Stimulated activated CD4-positive, alpha-beta T cell treated with anti-CD3 and anti-CD28 coated beads, Interleukin-1b, Interleukin-23, amount 100 ng/mL, for 4 hours (primary cell): ENCODE data around the gene PTPRM.
A peak's percentile ranks its signal among the peaks of the same experiment; 100 is the strongest.
"Not testable (repeated sequence)": the region's sequence is repeated elsewhere in the genome, so short reads cannot be mapped to it uniquely, and the experiment has no call there.

ENCODE experiments used
- DNase-seq, 2 donors: peaks; one replicate each; pipeline ENCODE4 v3.0.0-alpha.2; 2020; ENCODE audit warnings: low read depth in 2 of 2

Gene PTPRM

DNA sequence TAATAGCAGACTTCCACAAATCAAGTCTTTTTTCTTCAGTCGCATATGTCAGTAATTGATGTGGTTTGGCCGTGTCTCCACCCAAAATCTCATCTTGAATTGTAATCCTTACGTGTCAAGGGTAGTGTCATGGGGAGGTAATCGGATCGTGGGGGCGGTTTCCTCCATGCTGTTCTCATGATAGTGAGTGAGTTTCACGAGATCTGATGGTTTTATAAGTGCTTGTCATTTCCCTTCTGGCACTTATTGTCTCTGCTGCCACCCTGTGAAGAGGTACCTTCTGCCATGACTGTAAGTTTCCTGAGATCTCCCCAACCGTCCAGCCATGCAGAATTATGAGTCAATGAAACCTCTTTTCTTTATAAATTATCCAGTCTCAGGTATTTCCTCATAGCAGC lies 478.8 kb downstream of the PTPRM start:
- DNase-seq: peak; percentile 2 to 8

DNA sequence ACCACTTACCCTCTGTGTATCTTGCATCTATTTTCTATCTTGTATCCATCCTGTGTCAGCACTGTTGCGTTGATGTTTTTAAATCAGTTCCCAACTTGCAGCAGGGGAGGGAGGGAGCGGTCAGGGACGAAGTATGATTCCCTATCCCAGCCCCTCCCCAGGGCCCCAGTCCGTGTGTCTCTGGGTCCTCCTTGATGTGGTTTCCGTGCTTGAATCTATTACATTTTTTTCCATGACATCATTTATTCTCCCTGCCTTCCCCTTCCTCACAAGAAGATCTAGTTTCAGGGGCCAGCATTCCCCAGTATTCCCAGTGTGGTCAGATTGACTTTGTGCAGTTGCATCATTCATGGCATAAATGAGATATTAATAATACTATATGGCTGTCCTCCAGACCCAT lies 479.3 kb downstream of the PTPRM start:
- DNase-seq: no peak

DNA sequence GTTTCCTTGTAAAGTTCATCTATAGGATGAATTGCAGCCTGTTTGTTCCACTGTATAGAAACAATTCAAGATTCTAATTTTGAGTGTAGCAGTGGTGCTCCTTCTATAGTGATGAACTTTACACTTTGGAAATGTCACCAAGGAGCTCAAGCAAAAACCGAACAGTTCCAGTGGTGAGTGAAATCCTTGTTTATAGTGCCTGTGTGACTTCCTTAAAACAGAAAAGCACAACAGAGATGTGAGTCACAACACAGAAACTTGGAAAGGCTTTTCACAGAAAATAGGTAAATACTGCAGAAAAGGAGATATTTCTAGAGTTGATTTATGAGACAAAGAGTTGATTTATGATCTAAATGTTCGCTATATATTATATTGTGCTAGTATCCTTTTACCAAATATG lies 482.0 kb downstream of the PTPRM start:
- DNase-seq: no peak

DNA sequence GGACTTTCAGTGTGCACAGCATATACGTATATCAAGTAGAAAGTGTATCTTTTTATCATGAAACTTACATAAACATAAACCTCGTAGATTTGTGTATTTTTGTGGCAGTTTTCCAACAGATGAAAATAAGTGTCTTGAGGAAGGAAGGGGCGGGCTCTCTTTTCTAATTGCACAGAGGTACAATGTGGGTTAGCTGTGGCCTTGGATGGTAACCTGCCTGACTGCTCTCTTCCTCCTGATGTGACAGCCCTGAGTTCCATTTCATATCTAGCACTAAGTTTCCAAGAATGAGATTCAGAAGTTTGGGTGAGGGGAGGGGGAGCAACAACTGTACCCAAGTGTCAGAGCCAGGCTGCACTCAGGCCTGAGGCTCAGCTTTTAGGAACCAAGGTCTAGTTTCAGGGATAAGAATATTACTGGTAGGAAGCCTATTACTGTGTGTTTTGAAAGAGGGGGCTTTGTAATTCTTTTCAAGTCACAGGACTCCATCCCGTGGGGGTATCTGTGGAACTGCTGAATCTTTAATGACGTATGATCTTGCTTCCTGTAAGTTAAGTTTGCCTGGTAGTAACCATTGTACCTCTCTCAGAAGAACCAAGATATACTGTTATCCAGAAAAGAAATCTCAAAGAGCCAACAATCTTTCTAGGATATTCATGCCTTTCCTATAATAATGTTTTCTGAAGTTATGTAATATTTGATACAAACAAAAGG lies 483.7 kb downstream of the PTPRM start:
- DNase-seq: no peak

DNA sequence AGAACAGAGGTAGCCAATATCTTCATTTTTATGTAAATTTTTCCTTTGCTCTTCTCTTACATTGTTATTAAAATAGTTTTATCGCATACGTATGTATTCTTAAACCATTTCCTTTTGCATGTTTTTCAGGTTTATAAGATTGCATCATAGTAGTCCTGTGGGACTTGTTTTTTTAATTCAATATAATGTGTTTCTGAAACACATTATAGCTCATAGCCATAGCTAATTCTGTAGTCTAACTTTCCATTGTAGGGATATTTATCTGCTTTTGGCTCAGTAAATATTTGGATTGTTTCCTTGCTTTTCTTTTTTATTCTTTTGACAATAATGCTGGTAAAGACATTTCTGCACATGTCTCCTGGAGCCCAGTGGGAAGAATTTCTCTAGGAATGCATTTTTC lies 484.3 kb downstream of the PTPRM start:
- DNase-seq: no peak

DNA sequence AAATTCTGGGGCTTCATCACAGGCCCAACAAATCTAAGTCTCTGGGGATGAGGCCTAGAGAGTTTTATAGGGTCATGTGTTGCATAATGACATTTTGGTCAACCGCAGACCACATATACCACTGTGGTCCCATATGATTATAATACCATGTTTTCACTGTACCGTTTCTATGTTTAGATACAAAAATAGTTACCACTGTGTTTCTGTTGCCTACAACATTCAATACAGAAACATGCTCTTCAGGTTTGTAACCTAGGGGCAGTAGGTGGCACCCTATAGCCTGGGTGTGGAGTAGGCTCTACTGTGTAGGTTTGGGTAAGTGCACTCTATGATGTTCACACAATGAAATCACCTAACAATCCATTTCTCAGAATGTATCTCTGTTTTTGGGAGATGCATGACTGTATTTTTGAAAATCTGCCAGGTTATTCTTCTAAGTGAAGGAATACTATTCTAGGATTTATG lies 485.2 kb downstream of the PTPRM start:
- DNase-seq: no peak

DNA sequence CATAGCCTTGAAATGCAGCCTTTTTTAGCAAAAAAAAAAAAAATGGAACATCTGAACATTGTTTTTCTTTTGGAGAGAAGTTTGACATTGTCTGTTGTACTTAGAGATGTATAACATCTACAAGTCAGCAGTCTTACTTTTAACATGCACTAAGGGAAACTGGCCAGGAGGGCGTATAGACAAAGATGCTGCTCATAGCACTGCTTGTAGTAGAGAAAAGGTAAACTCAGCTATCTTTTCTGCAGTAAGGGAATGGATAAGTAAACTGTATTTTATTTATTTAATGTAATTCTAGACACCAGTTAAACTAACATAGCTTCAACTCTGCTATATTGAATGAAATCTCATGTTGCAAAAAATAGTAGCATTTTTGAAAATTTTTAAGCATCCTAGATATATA lies 489.6 kb downstream of the PTPRM start:
- DNase-seq: no peak

DNA sequence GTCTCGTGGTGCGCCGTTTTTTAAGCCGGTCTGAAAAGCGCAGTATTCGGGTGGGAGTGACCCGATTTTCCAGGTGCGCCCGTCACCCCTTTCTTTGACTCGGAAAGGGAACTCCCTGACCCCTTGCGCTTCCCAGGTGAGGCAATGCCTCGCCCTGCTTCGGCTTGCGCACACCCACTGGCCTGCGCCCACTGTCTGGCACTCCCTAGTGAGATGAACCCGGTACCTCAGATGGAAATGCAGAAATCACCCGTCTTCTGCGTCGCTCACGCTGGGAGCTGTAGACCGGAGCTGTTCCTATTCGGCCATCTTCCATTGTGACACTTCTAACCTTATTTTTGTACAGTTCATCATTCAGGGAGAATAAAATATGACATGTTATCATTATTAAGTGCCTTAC lies 496.0 kb downstream of the PTPRM start:
- not testable (repeated sequence) for DNase-seq

DNA sequence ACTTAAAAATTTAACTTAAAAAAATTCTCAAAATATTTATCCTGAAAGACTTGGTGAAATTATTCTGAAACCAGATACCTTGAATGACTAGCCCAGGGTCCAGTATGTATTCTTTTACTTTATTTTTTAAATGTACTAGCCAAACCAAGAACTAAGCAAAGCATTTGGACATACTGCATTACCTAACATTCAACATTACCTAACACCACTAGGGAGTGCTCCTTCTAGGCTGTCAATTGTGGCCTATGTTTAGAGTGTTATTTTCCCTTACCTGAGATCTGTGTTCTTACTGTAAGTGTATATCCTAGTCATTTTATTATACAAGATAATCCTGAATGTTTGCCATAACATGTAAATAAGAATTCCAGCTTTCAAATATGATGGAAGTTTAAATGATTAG lies 496.6 kb downstream of the PTPRM start:
- DNase-seq: no peak

DNA sequence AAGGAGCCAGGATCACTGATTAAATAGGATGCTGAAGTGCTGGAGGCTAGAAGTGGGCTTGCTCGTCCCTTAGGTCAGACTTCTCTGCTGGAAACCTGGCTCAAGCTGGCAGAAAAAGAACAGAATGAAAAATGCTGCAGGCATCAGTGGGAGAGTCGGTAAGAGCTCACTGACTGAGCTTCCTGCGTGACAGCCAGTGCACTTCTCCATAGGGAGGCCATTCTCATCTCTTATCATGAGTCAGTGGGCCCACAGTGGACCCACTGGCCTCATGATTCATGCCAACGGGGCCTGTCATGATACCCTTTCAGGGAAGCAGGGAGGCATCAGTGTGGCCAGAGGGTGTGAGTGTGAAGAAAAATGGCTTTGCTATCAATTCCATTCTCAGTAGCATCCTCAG lies 498.2 kb downstream of the PTPRM start:
- DNase-seq: no peak

DNA sequence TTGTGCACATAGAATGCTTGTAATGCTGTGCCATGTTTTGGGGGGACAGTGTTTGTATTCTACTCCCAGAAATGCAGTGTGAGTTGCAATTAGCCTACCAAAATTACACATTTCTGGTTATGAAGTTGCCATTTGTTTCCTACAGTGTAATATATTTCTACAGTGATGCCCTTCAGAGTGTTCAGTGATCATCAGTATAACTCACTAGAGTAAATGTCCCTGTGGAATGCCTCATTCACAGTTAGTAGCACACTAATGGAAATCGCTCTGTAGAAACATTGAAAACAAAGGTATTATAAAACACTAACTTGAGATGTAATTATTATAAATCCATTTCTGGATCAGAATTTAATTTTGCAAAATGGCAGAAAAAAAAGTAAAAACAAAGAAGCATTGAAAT lies 498.7 kb downstream of the PTPRM start:
- no peak for DNase-seq

DNA sequence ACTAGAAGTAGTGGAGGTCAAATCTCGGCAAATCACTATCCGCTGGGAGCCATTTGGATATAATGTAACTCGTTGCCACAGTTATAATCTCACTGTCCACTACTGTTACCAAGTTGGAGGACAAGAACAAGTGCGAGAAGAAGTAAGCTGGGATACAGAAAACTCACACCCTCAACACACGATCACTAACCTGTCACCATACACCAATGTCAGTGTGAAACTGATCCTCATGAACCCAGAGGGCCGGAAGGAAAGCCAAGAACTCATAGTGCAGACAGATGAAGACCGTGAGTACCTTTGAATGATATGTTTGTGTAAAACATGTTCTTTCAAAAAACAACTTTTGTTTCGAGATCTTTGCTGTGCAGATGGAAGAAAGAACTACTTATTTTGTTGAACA lies 502.6 kb downstream of the PTPRM start:
- DNase-seq: no peak

DNA sequence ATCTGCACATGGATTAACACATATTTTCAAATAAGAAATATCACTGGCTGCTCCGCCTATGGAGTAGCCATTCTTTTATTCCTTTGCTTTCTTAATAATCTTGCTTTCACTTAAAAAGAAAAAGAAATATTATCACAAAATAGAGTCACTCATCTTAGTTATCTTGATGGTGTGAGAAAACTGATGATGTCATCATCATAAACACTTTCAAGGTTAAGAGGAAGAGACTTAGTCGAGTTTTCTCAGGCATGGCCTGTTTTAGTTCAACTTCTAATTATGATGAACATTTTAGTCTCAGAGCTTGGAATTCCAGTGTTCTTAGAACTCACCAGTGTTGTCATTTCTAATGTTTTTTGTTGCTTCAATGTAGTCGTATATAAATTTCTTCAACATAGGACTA lies 506.1 kb downstream of the PTPRM start:
- DNase-seq: no peak

DNA sequence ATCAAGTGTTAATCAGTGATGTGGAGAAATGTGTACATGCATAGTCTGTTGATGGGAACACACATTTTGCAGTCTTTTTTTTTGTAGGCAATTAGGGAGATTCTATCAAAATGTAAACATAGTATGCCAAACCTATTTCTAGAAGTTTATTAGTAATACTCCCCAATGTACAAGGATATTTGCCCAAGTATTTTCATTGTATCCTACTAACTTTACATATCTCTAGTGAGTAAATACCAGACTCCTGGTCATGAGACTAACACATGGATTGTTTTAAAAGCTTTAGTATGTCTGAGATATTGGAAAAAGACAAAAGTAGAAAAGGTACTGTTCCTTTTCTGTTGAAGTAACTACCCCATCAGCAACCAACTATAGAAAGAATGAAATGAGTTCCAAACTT lies 513.0 kb downstream of the PTPRM start:
- DNase-seq: no peak

DNA sequence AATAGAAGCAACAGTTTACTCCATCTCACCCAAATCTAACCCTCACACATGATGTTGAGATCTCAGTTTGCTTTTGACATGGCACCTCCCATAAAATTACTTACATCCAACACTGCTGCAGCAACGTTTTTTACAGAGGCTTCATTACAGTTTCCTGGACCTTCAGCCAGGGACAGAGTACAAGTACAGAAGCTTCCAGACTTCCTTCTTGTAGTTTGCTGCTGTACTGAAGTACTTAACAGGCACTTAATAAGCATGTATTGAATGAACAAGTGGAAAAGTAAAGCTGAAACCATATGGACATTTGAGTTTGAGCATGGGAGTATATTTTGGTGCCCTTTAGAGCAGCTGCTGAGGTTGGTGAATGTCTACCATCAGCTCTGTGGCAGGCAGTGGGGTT lies 514.2 kb downstream of the PTPRM start:
- DNase-seq: no peak

DNA sequence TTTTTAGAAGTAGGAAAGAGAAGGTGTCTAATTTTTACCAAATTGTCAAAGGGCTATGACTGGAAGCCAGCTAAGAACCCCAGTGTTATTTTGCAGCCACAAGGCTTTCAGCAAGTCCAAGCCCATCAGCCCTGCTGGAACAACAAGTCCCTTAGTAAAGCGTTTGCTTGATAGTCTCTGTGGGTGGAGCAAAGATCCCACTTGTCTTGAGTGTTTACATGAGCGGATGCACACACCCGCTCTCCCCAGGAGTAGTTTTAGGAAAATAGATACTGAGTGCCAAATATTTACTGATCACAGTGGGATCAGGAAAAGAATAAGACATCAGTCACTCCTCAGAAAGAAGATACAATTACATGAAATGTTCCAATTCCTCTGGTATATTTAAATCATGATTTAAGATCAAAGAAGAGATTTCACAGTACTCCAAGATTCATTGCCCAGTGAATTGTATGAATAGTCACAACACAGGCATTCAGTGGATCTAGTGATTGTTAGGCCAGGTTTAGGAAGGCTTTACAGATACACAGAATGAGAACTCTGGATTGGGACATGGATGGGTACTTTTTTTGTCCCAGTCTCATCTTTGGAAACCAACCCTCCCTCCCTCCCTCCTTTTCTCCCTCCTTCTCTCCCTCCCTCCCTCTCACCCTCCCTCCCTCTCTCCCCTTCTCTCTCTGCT lies 514.9 kb downstream of the PTPRM start:
- no peak for DNase-seq

DNA sequence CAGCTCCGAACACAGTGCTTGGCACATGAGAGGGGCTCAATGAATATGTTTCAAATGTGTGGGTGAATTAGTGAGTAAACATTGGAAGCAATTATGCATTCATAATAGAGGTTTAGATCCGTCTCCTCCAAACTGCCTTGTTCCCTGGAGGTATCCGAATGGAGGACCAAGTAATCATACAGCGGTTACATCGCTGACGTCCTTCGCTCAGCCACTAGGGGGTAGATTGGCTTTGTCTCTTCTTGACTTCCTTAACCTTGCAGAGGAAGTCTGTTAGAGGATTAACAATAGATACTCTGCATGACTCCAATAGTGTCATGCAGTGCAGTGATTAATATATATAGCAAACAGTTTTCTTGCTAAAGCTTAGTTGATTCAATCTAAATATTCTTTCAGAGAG lies 517.0 kb downstream of the PTPRM start:
- no peak for DNase-seq

DNA sequence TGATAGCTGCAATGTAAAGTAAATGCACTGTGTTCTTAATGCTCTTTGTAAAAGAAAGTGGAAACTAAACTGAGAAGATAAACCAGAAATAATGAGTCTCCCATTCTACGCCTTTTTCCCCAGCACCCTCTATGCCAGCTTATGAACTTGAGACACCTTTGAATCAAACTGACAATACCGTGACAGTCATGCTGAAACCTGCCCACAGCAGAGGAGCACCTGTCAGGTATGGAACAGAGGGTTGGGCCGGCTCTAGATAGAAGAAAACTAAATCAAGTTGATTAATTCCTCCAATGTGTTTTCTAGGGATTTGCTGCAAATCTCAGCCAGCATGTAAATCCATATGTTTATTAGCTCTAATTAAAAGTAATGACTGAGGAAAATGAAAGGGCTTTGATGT lies 521.5 kb downstream of the PTPRM start:
- DNase-seq: no peak

DNA sequence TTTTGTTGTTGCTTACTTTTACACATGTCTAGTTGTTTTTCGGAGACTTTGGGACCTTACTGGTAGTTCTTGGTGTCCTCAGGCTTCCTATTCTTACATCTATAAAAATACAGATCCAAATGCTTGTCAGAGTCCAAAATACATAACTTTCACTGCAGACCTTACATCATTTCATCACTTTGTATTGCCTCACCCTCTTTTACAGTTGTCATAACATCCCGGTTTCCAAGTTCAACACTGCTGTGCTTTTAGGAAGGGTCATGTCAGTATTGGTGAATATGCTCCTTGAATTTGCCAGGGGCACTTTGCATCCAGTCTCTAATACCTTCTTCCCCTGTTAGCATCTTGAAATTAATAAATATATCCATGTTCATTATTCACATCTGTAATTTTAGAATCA lies 523.9 kb downstream of the PTPRM start:
- DNase-seq: no peak

DNA sequence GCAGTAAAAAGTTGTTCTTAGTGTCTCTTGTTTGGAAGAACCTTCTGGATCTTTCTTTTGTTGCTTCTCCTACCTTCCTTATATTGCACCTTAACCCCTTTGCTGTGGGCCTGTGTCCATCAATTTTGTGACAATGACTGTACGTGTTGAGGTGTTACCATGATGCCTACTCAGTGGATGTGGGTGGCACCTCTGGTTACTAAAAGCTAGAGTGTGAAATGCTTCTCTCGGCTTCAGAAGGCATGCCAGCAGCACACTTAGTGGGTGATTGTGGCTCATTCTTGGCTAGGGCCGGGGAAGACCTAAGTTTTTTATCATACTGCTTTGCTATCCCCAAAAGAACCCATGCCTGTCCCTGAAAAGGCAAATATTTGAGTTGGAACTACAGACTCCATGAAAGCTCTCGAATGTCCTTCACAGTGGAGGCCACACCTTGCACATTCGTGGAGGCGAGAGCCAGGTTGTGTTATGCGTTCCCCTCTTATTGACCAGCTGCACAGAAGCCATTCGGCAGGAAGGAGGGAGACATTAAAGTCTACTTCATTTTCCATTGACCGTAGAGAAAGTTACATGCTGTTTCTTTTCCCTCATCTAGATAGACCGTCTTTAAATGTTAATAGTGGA lies 528.9 kb downstream of the PTPRM start:
- DNase-seq: no peak

DNA sequence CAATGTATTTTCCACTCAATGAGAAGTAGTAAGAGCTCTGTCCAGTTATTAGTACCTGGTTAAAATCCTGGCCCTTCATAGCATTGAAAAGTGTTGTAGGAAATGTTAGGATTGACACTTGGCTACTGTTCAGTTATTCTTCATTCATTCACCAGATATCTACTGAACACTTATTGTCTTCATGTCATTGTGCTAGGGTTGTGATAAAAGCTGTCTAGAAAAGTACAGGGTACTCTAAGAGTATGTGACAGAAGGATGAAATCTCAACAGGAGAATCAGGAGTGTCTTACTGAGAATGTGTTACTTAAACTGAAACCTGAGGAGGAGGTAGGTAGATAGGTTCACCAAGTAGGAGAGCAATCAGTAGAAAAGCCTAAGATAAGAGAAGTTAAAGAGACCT lies 530.3 kb downstream of the PTPRM start:
- no peak for DNase-seq

DNA sequence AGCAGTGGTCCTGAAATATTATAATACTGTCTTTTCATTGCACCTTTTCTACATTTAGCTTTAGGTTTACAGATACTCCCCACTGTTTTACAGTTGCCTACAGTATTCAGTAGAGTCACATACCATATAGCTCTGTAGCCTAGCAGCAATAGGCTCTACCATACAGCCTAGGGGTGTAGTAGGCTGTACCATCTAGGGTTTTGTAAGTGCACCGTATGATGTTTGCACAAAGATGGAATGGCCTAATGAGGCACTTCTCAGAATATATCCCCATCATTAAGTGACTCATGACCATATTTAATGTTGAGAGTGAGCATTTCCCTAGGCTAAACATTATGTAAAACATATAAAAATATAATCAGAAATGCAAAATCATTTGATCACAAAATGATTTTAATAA lies 530.8 kb downstream of the PTPRM start:
- DNase-seq: no peak

DNA sequence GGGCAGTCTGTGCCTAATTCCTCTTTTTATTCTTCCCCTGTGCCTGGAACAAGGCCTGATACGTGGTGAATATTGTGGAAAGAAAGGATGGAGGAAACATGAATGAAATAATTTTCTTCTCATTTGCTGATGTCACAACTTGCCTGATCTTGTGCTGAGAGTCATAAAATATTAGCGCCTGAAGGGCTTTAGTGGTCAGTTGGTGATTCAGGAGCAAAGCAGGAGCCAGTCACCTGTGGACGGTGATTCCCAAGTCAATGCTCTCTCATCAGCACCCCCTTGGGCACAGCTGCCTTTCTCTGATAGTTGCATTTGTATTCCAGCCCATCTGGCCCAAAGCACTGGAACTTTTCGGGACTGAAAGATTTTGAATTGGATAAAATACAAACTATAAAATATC lies 539.5 kb downstream of the PTPRM start:
- DNase-seq: no peak
